Epithelial cell of proximal tubule (primary cell): ENCODE results near the gene ASCL2. TPM values are rescaled to one million over a fixed set of nuclear protein-coding genes. Genes with fewer than 3 reads are reported as not detected.

ENCODE experiments used
- DNase-seq: peaks from one replicate; pipeline ENCODE4 v3.0.0-alpha.2; 2011; ENCODE audit warnings: low read depth
- H3K4me3 ChIP-seq: 2 replicates; pipeline ENCODE4 v1.5.1; 2011; ENCODE audit warnings: low read depth, mild to moderate bottlenecking, low read length
- CTCF ChIP-seq: conservative IDR thresholded peaks from 2 replicates; pipeline ENCODE4 v1.5.1; 2012; ENCODE audit warnings: low read depth, mild to moderate bottlenecking, low read length
- total RNA-seq: library from RNA; depleted of rRNA; stranded (reverse); fragments of >200 nt; gene quantifications from 2 replicates; pipeline ENCODE4 v1.2.3, GENCODE V29; 2015

The ASCL2 gene
- total RNA-seq, 1 donor from 2014 or later: 0.12 TPM

DNA sequence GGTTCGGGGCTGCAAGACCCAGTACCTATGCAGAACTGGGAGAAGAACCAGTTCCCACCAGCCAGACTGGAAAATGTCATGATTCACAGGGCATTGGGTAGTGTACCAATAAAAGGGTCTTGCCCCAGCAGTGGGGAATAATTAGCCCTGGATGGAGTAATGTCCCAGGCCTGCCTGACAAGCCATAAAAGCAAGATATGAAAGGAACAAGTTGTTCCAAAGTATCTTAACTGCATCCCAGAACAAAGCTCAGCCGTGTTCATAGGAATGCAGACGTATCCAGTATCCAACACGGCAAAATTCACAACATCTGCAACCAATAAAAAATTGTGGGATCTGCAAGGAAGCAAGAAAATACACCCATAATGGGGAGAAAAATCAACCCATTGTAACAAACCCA lies 47.9 kb downstream of the ASCL2 start:
- H3K4me3 ChIP-seq: no peak overlapping the region
- DNase-seq: no peak
- TF ChIP-seq CTCF: no peak

DNA sequence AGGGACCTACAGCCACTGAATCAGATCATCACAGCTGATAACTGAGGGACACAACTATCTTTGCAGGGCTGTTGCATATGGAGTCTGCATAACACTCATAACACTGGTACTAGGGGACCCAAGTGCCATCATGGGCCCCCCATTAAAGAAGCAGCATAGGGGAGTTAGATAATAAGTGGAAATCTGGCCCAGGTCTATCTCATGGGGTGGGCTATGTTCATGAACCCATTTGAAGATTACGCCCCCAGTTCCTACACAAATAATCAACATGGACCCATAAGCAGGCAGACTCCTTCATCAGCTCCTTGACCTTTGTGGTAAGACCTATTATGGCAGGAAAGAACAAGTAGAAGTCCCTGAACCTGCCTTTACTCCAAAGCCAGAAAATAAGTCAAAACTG lies 48.8 kb downstream of the ASCL2 start:
- TF ChIP-seq CTCF: no peak
- H3K4me3 ChIP-seq: no peak overlapping the region

GRCh38 chr11:2221024-2221423 lies 49.4 kb downstream of the ASCL2 start:
- TF ChIP-seq CTCF: no peak
- DNase-seq: no peak
- no peak overlapping the region for H3K4me3 ChIP-seq

More for the DNA sequence above, 48.8 kb downstream of the ASCL2 start:
- no peak for DNase-seq

GRCh38 chr11:2220173-2220771 lies 50.1 kb downstream of the ASCL2 start:
- DNase-seq: no peak
- H3K4me3 ChIP-seq: no peak overlapping the region
- no peak for TF ChIP-seq CTCF

- no peak for DNase-seq
- TF ChIP-seq CTCF: no peak
- no peak overlapping the region for H3K4me3 ChIP-seq
Observed at GRCh38 chr11:2219318-2220017, 50.9 kb downstream of the ASCL2 start.

Other genes starting within 250 kb of the ASCL2 start
- gene IGF2, start 131.2 kb downstream of the ASCL2 start, total RNA-seq: 6.9 and 11.7 TPM in 2 replicates
- not detected in 2 replicates for gene INS, start 109.4 kb downstream of the ASCL2 start, total RNA-seq
- gene TH, start 98.8 kb downstream of the ASCL2 start, total RNA-seq: 0.22 and 0.23 TPM in 2 replicates
- not detected in 2 replicates for gene C11orf21, start 31.3 kb upstream of the ASCL2 start, total RNA-seq
- not detected in 2 replicates for gene TSPAN32, start 31.4 kb upstream of the ASCL2 start, total RNA-seq
- 179 and 183 TPM in 2 replicates for gene CD81, start 106.7 kb upstream of the ASCL2 start, total RNA-seq
- 40.0 and 55.2 TPM in 2 replicates for gene TSSC4, start 130.2 kb upstream of the ASCL2 start, total RNA-seq
- not detected in 2 replicates for gene TRPM5, start 173.9 kb upstream of the ASCL2 start, total RNA-seq
- gene KCNQ1, start 174.4 kb upstream of the ASCL2 start, total RNA-seq: 0.46 and 1.4 TPM in 2 replicates